GM23338 (cell line): ENCODE measurements around the gene MUC5AC. TPM values are rescaled to one million over a fixed set of nuclear protein-coding genes. Genes with fewer than 3 reads are reported as not detected.

Experiments
- ATAC-seq: fragments of 200-7000 bp; cut with Tn5 transposase; 3 replicates; pipeline ENCODE4 v1.9.1; 2020
- DNase-seq: peaks from one replicate; pipeline ENCODE4 v3.0.0-alpha.2; 2015; ENCODE audit warnings: low spot score
- H2AFZ ChIP-seq: fragments of 200-600 bp; sonication (generic); 2 replicates; pipeline ENCODE4 v1.8.0; 2016; ENCODE audit warnings: antibody characterized with exemption, mild to moderate bottlenecking, moderate library complexity
- H3F3A ChIP-seq: fragments of 200-600 bp; sonication (generic); replicated peaks from 2 replicates; pipeline ENCODE4 v1.8.0; 2017; ENCODE audit warnings: antibody characterized with exemption, mixed run types, low read depth
- H3K27ac ChIP-seq: fragments of 200-600 bp; sonication (generic); 2 replicates; pipeline ENCODE4 v1.6.1; 2016; ENCODE audit warnings: low read depth
- H3K27me3 ChIP-seq: fragments of 200-600 bp; sonication (generic); 2 replicates; pipeline ENCODE4 v1.8.0; 2016; ENCODE audit warnings: mild to moderate bottlenecking, mixed run types, moderate library complexity; ENCODE audit not compliant: insufficient read depth
- H3K36me3 ChIP-seq: fragments of 200-600 bp; sonication (generic); 2 replicates; pipeline ENCODE4 v1.8.0; 2016; ENCODE audit warnings: mild to moderate bottlenecking; ENCODE audit not compliant: insufficient read depth
- H3K4me1 ChIP-seq: fragments of 200-600 bp; sonication (generic); 2 replicates; pipeline ENCODE4 v1.8.0; 2016; ENCODE audit warnings: mild to moderate bottlenecking, moderate library complexity; ENCODE audit not compliant: insufficient read depth
- H3K4me2 ChIP-seq: fragments of 200-600 bp; sonication (generic); 2 replicates; pipeline ENCODE4 v1.7.1; 2017; ENCODE audit warnings: mixed run types
- H3K4me3 ChIP-seq: fragments of 200-600 bp; sonication (generic); 2 replicates; pipeline ENCODE4 v1.6.1; 2016; ENCODE audit warnings: mixed run types
- H3K79me2 ChIP-seq: fragments of 200-600 bp; sonication (generic); replicated peaks from 2 replicates; pipeline ENCODE4 v1.8.0; 2017; ENCODE audit warnings: mild to moderate bottlenecking; ENCODE audit not compliant: insufficient read depth
- H3K9me2 ChIP-seq: fragments of 200-600 bp; sonication (generic); 2 replicates; pipeline ENCODE4 v1.8.0; 2017; ENCODE audit not compliant: insufficient read depth
- H4K20me1 ChIP-seq: fragments of 200-600 bp; sonication (generic); replicated peaks from 2 replicates; pipeline ENCODE4 v1.8.0; 2017; ENCODE audit warnings: mild to moderate bottlenecking; ENCODE audit not compliant: insufficient read depth
- H3K27ac Mint-ChIP-seq: 2 replicates; pipeline ENCODE4 v1.8.0; 2020; ENCODE audit warnings: inconsistent platforms, mild to moderate bottlenecking, moderate library complexity, mixed read lengths
- H3K27me3 Mint-ChIP-seq: 3 replicates; pipeline ENCODE4 v1.8.0; 2022; ENCODE audit warnings: low read depth, mild to moderate bottlenecking, moderate library complexity, mixed read lengths, inconsistent platforms; ENCODE audit not compliant: insufficient read depth, poor library complexity
- H3K36me3 Mint-ChIP-seq: 3 replicates; pipeline ENCODE4 v1.8.0; 2021; ENCODE audit warnings: low read depth, mild to moderate bottlenecking, inconsistent platforms, moderate library complexity, mixed read lengths
- H3K4me1 Mint-ChIP-seq: 3 replicates; pipeline ENCODE4 v1.8.0; 2020; ENCODE audit warnings: mild to moderate bottlenecking, inconsistent platforms, mixed read lengths
- H3K4me3 Mint-ChIP-seq: 3 replicates; pipeline ENCODE4 v1.8.0; 2021; ENCODE audit warnings: moderate library complexity, mild to moderate bottlenecking, inconsistent platforms, mixed read lengths
- H3K9me3 Mint-ChIP-seq: 3 replicates; pipeline ENCODE4 v1.8.0; 2020; ENCODE audit warnings: moderate library complexity, mild to moderate bottlenecking, inconsistent platforms, mixed read lengths
- CREB1 ChIP-seq: fragments of 250-450 bp; sonication (Bioruptor Pico); IDR thresholded peaks from 2 replicates; pipeline ENCODE4 v1.5.0; 2020; ENCODE audit warnings: low read depth, mild to moderate bottlenecking, moderate library complexity
- CTCF ChIP-seq, 2 experiments: fragments of 200-600 bp in 1 of 2; sonication (generic) in 1 of 2; conservative IDR thresholded peaks; 2 replicates each; pipeline versions ENCODE4 v1.5.1 to v1.6.1; 2016 to 2017; ENCODE audit warnings: antibody characterized with exemption in 2 of 2, low read depth in 2 of 2, mild to moderate bottlenecking in 2 of 2, moderate library complexity in 1 of 2
- JUNB ChIP-seq: IDR thresholded peaks from one replicate; pipeline ENCODE4 v1.6.1; 2016; ENCODE audit warnings: antibody characterized with exemption; ENCODE audit not compliant: unreplicated experiment
- REST ChIP-seq: IDR thresholded peaks from one replicate; pipeline ENCODE4 v1.6.1; 2018; ENCODE audit warnings: antibody characterized with exemption; ENCODE audit not compliant: unreplicated experiment
- STAT1 ChIP-seq: IDR thresholded peaks from one replicate; pipeline ENCODE4 v1.6.1; 2016; ENCODE audit warnings: antibody characterized with exemption; ENCODE audit not compliant: unreplicated experiment
- ZNF114 ChIP-seq: fragments of 250-450 bp; sonication (Bioruptor Pico); IDR thresholded peaks from 2 replicates; pipeline ENCODE4 v1.5.0; 2020; ENCODE audit warnings: mild to moderate bottlenecking, moderate library complexity
- ZNF331 ChIP-seq: fragments of 250-450 bp; sonication (Bioruptor Pico); IDR thresholded peaks from 2 replicates; pipeline ENCODE4 v1.5.0; 2020; ENCODE audit warnings: low read depth, mild to moderate bottlenecking, moderate library complexity
- ZNF462 ChIP-seq: fragments of 250-450 bp; sonication (Bioruptor Pico); IDR thresholded peaks from 2 replicates; pipeline ENCODE4 v1.5.0; 2020; ENCODE audit warnings: mild to moderate bottlenecking, moderate library complexity
- polyA plus RNA-seq: library from polyadenylated mRNA; unstranded; fragments of >200 nt; fragmentation: Nextera tagmentation; extraction: Ambion mirVana; gene quantifications from 2 replicates; pipeline ENCODE4 v1.2.1, GENCODE V29; 2016
- total RNA-seq: library from RNA; depleted of rRNA; stranded (reverse); fragments of >200 nt; shearing (Covaris generic); gene quantifications from 2 replicates; pipeline ENCODE4 v1.2.3, GENCODE V29; 2014

MUC5AC gene
- total and polyA plus RNA-seq, 2 experiments from 2014 or later: not detected

GRCh38 chr11:1218256-1218787 is 60.6 kb downstream of the MUC5AC start (continued):
- TF ChIP-seq ZNF462: no peak

- no peaks in the 10 kb centered on the region; the same call in 1 of the 3 replicates for H3K4me1 Mint-ChIP-seq
Measured at GRCh38 chr11:1218788-1219445, 61.2 kb downstream of the MUC5AC start.

More at GRCh38 chr11:1218788-1219445, 61.2 kb downstream of the MUC5AC start:
- Histone ChIP-seq H3F3A (no peaks in the 10 kb centered on the region), H3K4me2 (no peak overlapping the region), H3K79me2 (no peaks in the 10 kb centered on the region), H3K4me1 (no peaks in the 10 kb centered on the region), H3K9me2 (no peaks in the 10 kb centered on the region), H3K27me3 (no peaks in the 10 kb centered on the region), H4K20me1 (no peaks in the 10 kb centered on the region), H3K27ac (no peak overlapping the region), H2AFZ (no peak overlapping the region), H3K36me3 (no peaks in the 10 kb centered on the region), H3K4me3 (no peak overlapping the region)
- ATAC-seq (no peak), DNase-seq (no peak)
- Mint-ChIP-seq H3K27me3 (peaks cover 6% of the 10 kb centered on the region), H3K27ac (no peak overlapping the region), H3K36me3 (no peaks in the 10 kb centered on the region), H3K4me3 (no peak overlapping the region), H3K9me3 (peaks cover 2% of the 10 kb centered on the region; the same call in 2 of the 3 replicates)
- TF ChIP-seq CTCF (conservative IDR thresholded peaks at IDR 0.05; ENCODE audit: low read depth in 2 of 2) (no peak), REST (no peak), CREB1 (CRISPR knock-in tag) (no peak), ZNF114 (CRISPR knock-in tag) (no peak), STAT1 (no peak), ZNF331 (CRISPR knock-in tag) (no peak), JUNB (no peak)
